ENCODE results near the gene CCDC85A. TPM values are rescaled to one million over a fixed set of nuclear protein-coding genes. Genes with fewer than 3 reads are reported as not detected.

CCDC85A gene
- total RNA-seq, 1 donor from 2014 or later = 16.4 TPM

- TF ChIP-seq, protein P1, sequence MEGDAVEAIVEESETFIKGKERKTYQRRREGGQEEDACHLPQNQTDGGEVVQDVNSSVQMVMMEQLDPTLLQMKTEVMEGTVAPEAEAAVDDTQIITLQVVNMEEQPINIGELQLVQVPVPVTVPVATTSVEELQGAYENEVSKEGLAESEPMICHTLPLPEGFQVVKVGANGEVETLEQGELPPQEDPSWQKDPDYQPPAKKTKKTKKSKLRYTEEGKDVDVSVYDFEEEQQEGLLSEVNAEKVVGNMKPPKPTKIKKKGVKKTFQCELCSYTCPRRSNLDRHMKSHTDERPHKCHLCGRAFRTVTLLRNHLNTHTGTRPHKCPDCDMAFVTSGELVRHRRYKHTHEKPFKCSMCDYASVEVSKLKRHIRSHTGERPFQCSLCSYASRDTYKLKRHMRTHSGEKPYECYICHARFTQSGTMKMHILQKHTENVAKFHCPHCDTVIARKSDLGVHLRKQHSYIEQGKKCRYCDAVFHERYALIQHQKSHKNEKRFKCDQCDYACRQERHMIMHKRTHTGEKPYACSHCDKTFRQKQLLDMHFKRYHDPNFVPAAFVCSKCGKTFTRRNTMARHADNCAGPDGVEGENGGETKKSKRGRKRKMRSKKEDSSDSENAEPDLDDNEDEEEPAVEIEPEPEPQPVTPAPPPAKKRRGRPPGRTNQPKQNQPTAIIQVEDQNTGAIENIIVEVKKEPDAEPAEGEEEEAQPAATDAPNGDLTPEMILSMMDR (IDR thresholded peaks at IDR 0.05; ENCODE audit: unreplicated experiment) = no peak
- H3K27ac Mint-ChIP-seq (ENCODE audit: unreplicated experiment) = no peak overlapping the region
- no peak for DNase-seq (ENCODE audit: low spot score)
- no peaks in the 10 kb centered on the region for H3K9me3 Mint-ChIP-seq (ENCODE audit: unreplicated experiment)
- H3K4me3 Mint-ChIP-seq (ENCODE audit: unreplicated experiment) = no peak overlapping the region
- H3K36me3 Mint-ChIP-seq (ENCODE audit: low read depth, unreplicated experiment) = no peaks in the 10 kb centered on the region
- H3K4me1 Mint-ChIP-seq (ENCODE audit: unreplicated experiment) = peaks cover 18% of the 10 kb centered on the region
- no peaks in the 10 kb centered on the region for H3K27me3 Mint-ChIP-seq (ENCODE audit: unreplicated experiment)
Observed at GRCh38 chr2:56326346-56326741, 142.6 kb downstream of the CCDC85A start.

DNA sequence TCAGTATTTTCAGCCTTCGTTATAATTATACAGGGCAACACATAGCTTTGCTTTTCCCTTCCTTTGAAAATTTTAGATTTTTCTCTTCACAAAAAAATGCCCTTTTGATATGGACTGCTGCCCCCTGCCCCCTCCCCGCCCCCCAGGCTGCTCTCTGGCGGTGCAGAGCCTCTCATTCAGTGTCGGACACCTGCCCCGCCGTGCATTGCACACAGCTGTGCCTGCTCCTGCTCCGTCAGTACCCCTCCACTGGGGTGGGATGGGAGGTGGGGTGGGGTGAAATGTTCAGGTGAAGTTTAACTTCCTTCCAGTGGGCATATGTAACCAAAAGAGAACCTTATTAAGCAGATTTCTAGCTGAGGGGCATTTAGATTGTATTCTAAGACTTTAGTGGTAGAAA lies 148.0 kb downstream of the CCDC85A start:
- H3K27ac Mint-ChIP-seq (ENCODE audit: unreplicated experiment) = no peak overlapping the region

DNA sequence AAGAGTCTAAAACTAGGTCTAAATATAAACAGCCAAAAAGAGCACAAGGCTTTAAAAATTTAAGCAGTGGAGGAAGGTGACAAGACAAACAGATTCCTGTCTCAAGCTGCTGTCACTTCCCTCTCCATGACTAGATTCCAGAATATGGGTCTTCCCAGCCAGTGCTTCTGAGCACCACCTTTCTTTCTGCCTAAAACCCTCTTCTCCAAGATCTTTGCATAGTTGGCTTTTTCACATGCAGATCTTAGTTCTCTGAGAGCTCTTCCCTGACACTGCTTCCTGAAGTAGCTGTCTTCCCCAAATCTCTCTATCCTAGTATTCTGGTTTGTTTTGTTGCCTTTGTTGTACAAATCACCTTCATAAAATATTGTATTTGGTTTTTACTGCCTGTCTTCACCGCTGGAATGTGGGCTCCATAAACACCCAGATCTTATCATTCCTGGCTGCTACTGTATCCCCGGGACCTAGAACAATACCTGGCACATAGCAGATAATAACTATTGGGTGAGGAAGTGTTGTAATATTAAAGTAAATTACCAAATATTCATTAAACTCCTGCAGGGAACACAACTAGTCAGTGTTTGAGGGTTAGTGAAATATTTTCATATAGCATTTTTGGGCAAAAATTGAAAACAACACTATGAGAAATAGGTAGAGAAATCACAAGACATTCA lies 150.2 kb downstream of the CCDC85A start:
- no peak for DNase-seq (ENCODE audit: low spot score)
- H3K27ac Mint-ChIP-seq (ENCODE audit: unreplicated experiment) = no peak overlapping the region
- no peaks in the 10 kb centered on the region for H3K27me3 Mint-ChIP-seq (ENCODE audit: unreplicated experiment)
- H3K4me3 Mint-ChIP-seq (ENCODE audit: unreplicated experiment) = no peak overlapping the region
- H3K36me3 Mint-ChIP-seq (ENCODE audit: low read depth, unreplicated experiment) = no peaks in the 10 kb centered on the region
- peaks cover 9% of the 10 kb centered on the region for H3K4me1 Mint-ChIP-seq (ENCODE audit: unreplicated experiment)
- TF ChIP-seq, protein P1 (IDR thresholded peaks at IDR 0.05; ENCODE audit: unreplicated experiment) = no peak
- no peaks in the 10 kb centered on the region for H3K9me3 Mint-ChIP-seq (ENCODE audit: unreplicated experiment)

More for the DNA sequence above, 148.0 kb downstream of the CCDC85A start:
- TF ChIP-seq, protein P1 (IDR thresholded peaks at IDR 0.05; ENCODE audit: unreplicated experiment) = no peak
- Mint-ChIP-seq H3K4me1 (ENCODE audit: unreplicated experiment) (peaks cover 18% of the 10 kb centered on the region), H3K9me3 (ENCODE audit: unreplicated experiment) (no peaks in the 10 kb centered on the region), H3K4me3 (ENCODE audit: unreplicated experiment) (no peak overlapping the region), H3K27me3 (ENCODE audit: unreplicated experiment) (no peaks in the 10 kb centered on the region), H3K36me3 (ENCODE audit: low read depth, unreplicated experiment) (no peaks in the 10 kb centered on the region)
- no peak for DNase-seq (ENCODE audit: low spot score)

- TF ChIP-seq, protein P1 (IDR thresholded peaks at IDR 0.05; ENCODE audit: unreplicated experiment) = no peak
- Mint-ChIP-seq H3K27ac (ENCODE audit: unreplicated experiment) (no peak overlapping the region), H3K36me3 (ENCODE audit: low read depth, unreplicated experiment) (no peaks in the 10 kb centered on the region), H3K27me3 (ENCODE audit: unreplicated experiment) (no peaks in the 10 kb centered on the region), H3K4me3 (ENCODE audit: unreplicated experiment) (no peak overlapping the region), H3K9me3 (ENCODE audit: unreplicated experiment) (no peaks in the 10 kb centered on the region), H3K4me1 (ENCODE audit: unreplicated experiment) (peaks cover 9% of the 10 kb centered on the region)
- DNase-seq (ENCODE audit: low spot score) = no peak
Observed at GRCh38 chr2:56334622-56335021, 150.8 kb downstream of the CCDC85A start.

DNA sequence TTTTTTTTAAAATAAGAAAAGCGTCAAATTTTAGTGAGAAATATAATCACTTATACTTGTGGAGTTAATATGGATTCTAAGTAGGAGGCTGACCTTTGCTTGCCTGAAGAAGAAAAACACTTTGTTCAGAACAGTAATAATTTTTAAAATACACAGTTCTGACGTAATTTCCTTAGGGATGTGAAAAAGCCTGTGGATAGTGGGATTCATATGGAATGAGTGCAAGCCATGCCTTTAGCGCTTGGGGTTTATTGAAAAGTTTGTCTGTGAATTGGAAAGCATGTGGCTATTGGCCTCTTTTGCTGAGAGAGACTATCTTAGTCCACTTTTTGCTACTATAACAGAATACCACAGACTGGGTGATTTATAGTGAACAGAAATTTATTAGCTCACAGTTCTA lies 151.3 kb downstream of the CCDC85A start:
- Mint-ChIP-seq H3K27ac (ENCODE audit: unreplicated experiment) (no peak overlapping the region), H3K4me3 (ENCODE audit: unreplicated experiment) (no peak overlapping the region), H3K27me3 (ENCODE audit: unreplicated experiment) (no peaks in the 10 kb centered on the region)

More for the DNA sequence above, 151.3 kb downstream of the CCDC85A start:
- no peak for DNase-seq (ENCODE audit: low spot score)
- TF ChIP-seq, protein P1 (IDR thresholded peaks at IDR 0.05; ENCODE audit: unreplicated experiment) = no peak
- H3K4me1 Mint-ChIP-seq (ENCODE audit: unreplicated experiment) = peaks cover 7% of the 10 kb centered on the region
- H3K9me3 Mint-ChIP-seq (ENCODE audit: unreplicated experiment) = no peaks in the 10 kb centered on the region
- H3K36me3 Mint-ChIP-seq (ENCODE audit: low read depth, unreplicated experiment) = no peaks in the 10 kb centered on the region

Measured in endothelial cell (in vitro differentiated cells).